Measurements from ENCODE around the gene CAMK2N1.

DNA sequence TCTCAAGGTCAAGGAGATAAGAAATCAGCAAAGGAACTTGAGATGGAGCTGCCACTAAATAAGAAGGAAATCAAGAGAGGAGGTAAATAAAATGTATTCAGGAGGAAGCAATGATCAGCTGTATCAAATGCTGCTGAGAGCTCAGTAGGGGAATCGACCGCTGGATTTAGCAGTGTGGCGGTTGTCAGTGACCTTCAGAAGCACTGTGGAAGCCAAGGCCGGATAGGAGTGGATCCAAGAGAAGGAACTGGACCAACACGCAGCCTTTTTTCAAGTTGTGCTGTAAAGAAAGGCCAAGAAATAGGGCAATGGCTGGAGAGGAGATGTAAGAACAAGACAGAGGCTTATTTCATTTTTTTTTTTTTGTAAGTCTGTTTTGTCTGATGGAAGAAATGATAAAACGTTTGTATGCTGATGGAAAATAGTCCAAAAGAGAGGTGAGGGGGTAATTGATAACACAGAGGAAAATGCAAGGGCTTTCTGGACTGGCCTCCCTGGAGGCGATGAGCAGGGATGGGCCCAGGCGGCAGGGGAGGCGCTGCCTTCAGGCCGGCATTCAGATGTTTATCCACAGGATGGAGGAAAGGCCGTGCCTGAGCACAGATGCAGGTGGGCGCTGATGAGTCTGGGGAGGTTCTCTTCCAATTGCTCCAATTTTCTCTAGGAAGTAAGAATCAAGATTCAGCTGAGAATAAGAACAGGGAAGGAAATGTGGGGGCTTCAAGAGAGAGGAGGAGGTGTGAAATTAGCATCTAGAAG, 48.8 kb upstream of the CAMK2N1 start:
- TF ChIP-seq, protein P1, sequence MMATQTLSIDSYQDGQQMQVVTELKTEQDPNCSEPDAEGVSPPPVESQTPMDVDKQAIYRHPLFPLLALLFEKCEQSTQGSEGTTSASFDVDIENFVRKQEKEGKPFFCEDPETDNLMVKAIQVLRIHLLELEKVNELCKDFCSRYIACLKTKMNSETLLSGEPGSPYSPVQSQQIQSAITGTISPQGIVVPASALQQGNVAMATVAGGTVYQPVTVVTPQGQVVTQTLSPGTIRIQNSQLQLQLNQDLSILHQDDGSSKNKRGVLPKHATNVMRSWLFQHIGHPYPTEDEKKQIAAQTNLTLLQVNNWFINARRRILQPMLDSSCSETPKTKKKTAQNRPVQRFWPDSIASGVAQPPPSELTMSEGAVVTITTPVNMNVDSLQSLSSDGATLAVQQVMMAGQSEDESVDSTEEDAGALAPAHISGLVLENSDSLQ (IDR thresholded peaks at IDR 0.05), result no peak
- no peak for TF ChIP-seq TARDBP (IDR thresholded peaks at IDR 0.05)
- TF ChIP-seq FOXM1 (IDR thresholded peaks at IDR 0.05; ENCODE audit: borderline replicate concordance), result no peak
- no peak for TF ChIP-seq ELF4 (IDR thresholded peaks at IDR 0.05)
- TF ChIP-seq SUZ12 (IDR thresholded peaks at IDR 0.05), result no peak
- TF ChIP-seq FOXA1 (IDR thresholded peaks at IDR 0.05), result no peak
- TF ChIP-seq ZNF384 (IDR thresholded peaks at IDR 0.05), result no peak
- no peak for TF ChIP-seq L3MBTL2 (conservative IDR thresholded peaks at IDR 0.05)
- TF ChIP-seq SP1 (IDR thresholded peaks at IDR 0.05), result no peak
